H1 (cell line): ENCODE measurements around the gene PPP2R2D. TPM values are rescaled to one million over a fixed set of nuclear protein-coding genes. Genes with fewer than 3 reads are reported as not detected.
A peak's percentile ranks its signal among the peaks of the same experiment; 100 is the strongest.

ENCODE experiments used
- CTCF ChIA-PET: fragments of 300-600 bp; sonication (Branson Sonifier 250); formaldehyde crosslinking; loops from one replicate; lab custom pipeline; 2021; ENCODE audit not compliant: partially characterized antibody; lab: Charles Lee
- POLR2A ChIA-PET: fragments of 300-600 bp; sonication (Branson Sonifier 250); formaldehyde crosslinking; loops from one replicate; lab custom pipeline; 2021; ENCODE audit warnings: inconsistent platforms; ENCODE audit not compliant: partially characterized antibody; lab: Charles Lee
- DNase-seq, 2 experiments: peaks; one replicate each; pipeline versions ENCODE4 v3.0.0 to v3.0.0-alpha.2; 2010 to 2022; ENCODE audit warnings: low spot score in 2 of 2, low read depth in 1 of 2, mixed read lengths in 1 of 2
- FAIRE-seq: peaks from 2 replicates; lab custom pipeline; 2011; peaks lifted over from hg19 to GRCh38; lab: Jason Lieb, UNC
- H2AFZ ChIP-seq: 2 replicates; pipeline ENCODE4 v1.8.1; 2012; ENCODE audit warnings: low read length, inconsistent platforms
- H2AK5ac ChIP-seq: 2 replicates; pipeline ENCODE4 v1.6.1; 2013; ENCODE audit warnings: low read depth, low read length
- H2BK120ac ChIP-seq: replicated peaks from 2 replicates; pipeline ENCODE3; 2013; ENCODE audit warnings: low read depth, low read length, inconsistent platforms
- H2BK12ac ChIP-seq: 2 replicates; pipeline ENCODE4 v1.6.1; 2013; ENCODE audit warnings: low read depth, low read length
- H2BK15ac ChIP-seq: 2 replicates; pipeline ENCODE4 v1.6.1; 2013; ENCODE audit warnings: low read length
- H2BK20ac ChIP-seq: 2 replicates; pipeline ENCODE4 v1.6.1; 2013; ENCODE audit warnings: low read length
- H2BK5ac ChIP-seq: 2 replicates; pipeline ENCODE4 v1.6.1; 2013; ENCODE audit warnings: low read depth, low read length
- H3K14ac ChIP-seq: 2 replicates; pipeline ENCODE4 v1.6.1; 2013; ENCODE audit warnings: inconsistent platforms; ENCODE audit not compliant: insufficient read length
- H3K18ac ChIP-seq: 2 replicates; pipeline ENCODE4 v1.6.1; 2013; ENCODE audit warnings: low read length; ENCODE audit errors: extremely low read depth
- H3K23ac ChIP-seq: 2 replicates; pipeline ENCODE4 v1.6.1; 2013; ENCODE audit warnings: inconsistent platforms; ENCODE audit not compliant: insufficient read length
- H3K23me2 ChIP-seq: 2 replicates; pipeline ENCODE4 v1.6.1; 2013; ENCODE audit warnings: low read depth, low read length
- H3K27ac ChIP-seq: 2 replicates; pipeline ENCODE4 v1.6.1; 2011; ENCODE audit warnings: low read depth, low read length, inconsistent platforms
- H3K27me3 ChIP-seq, 4 experiments: replicated peaks in 1 of 4; 1 replicate in 1 of 4; 2 replicates in 3 of 4; pipeline versions ENCODE4 v1.6.1 to v1.8.1; 2011 to 2013; ENCODE audit warnings: low read length in 3 of 4, mild to moderate bottlenecking in 3 of 4, inconsistent platforms in 2 of 4, mixed read lengths in 2 of 4, moderate library complexity in 1 of 4; ENCODE audit not compliant: control insufficient read depth in 3 of 4, insufficient read depth in 3 of 4; ENCODE audit errors: extremely low read depth in 1 of 4
- H3K36me3 ChIP-seq, 4 experiments: 2 replicates each; pipeline versions ENCODE4 v1.6.1 to v1.8.1; 2011 to 2013; ENCODE audit warnings: mild to moderate bottlenecking in 4 of 4, low read length in 3 of 4, moderate library complexity in 2 of 4, control low read depth in 1 of 4, inconsistent platforms in 1 of 4; ENCODE audit not compliant: insufficient read depth in 4 of 4, control insufficient read depth in 2 of 4
- H3K4ac ChIP-seq: replicated peaks from 2 replicates; pipeline ENCODE3; 2013; ENCODE audit warnings: low read length, low read depth, mixed read lengths, inconsistent platforms; ENCODE audit not compliant: insufficient read length
- H3K4me1 ChIP-seq, 4 experiments: replicated peaks in 1 of 4; 1 replicate in 1 of 4; 2 replicates in 3 of 4; pipeline versions ENCODE4 v1.6.1 to v1.8.1; 2011 to 2013; ENCODE audit warnings: low read length in 3 of 4, inconsistent platforms in 2 of 4, mixed read lengths in 1 of 4; ENCODE audit not compliant: insufficient read depth in 4 of 4, control insufficient read depth in 3 of 4
- H3K4me2 ChIP-seq, 2 experiments: 2 replicates each; pipeline versions ENCODE4 v1.6.1 to v1.8.1; 2011 to 2013; ENCODE audit warnings: low read depth in 2 of 2, low read length in 2 of 2, control low read depth in 1 of 2, inconsistent platforms in 1 of 2, mild to moderate bottlenecking in 1 of 2; ENCODE audit not compliant: insufficient read depth in 1 of 2
- H3K4me3 ChIP-seq, 4 experiments: fragments of 200-600, 300-600 bp in 1 of 4; sonication (generic), shearing (Covaris generic), sonication (Bioruptor Twin) in 1 of 4; 2 replicates each; pipeline versions ENCODE4 v1.5.1 to v1.8.1; 2011 to 2016; ENCODE audit warnings: low read length in 4 of 4, low read depth in 3 of 4, control low read depth in 2 of 4, inconsistent platforms in 2 of 4, mild to moderate bottlenecking in 2 of 4, mixed read lengths in 1 of 4, moderate library complexity in 1 of 4; ENCODE audit not compliant: insufficient read depth in 2 of 4; ENCODE audit errors: extremely low read depth in 1 of 4
- H3K56ac ChIP-seq: replicated peaks from 2 replicates; pipeline ENCODE3; 2013; ENCODE audit warnings: low read depth, mild to moderate bottlenecking, mixed read lengths, low read length, inconsistent platforms; ENCODE audit not compliant: insufficient read length
- H3K79me1 ChIP-seq: 2 replicates; pipeline ENCODE4 v1.6.1; 2013; ENCODE audit warnings: low read depth, low read length, control low read depth
- H3K79me2 ChIP-seq, 2 experiments: 2 replicates each; pipeline versions ENCODE4 v1.6.1 to v1.8.1; 2012 to 2013; ENCODE audit warnings: low read length in 2 of 2, mild to moderate bottlenecking in 2 of 2, inconsistent platforms in 1 of 2; ENCODE audit not compliant: insufficient read depth in 2 of 2, control insufficient read depth in 1 of 2
- H3K9ac ChIP-seq, 4 experiments: replicated peaks in 1 of 4; 1 replicate in 1 of 4; 2 replicates in 3 of 4; pipeline versions ENCODE4 v1.6.1 to v1.8.1; 2011 to 2013; ENCODE audit warnings: low read depth in 3 of 4, low read length in 3 of 4, control low read depth in 2 of 4, mild to moderate bottlenecking in 2 of 4, moderate library complexity in 2 of 4, inconsistent platforms in 1 of 4; ENCODE audit errors: extremely low read depth in 1 of 4
- H3K9me3 ChIP-seq, 2 experiments: 2 replicates each; pipeline versions ENCODE4 v1.6.1 to v1.8.1; 2012 to 2013; ENCODE audit warnings: mild to moderate bottlenecking in 2 of 2, moderate library complexity in 2 of 2, control low read depth in 1 of 2, inconsistent platforms in 1 of 2, low read depth in 1 of 2, low read length in 1 of 2, mixed read lengths in 1 of 2; ENCODE audit not compliant: insufficient read depth in 2 of 2
- H4K20me1 ChIP-seq, 2 experiments: replicated peaks in 1 of 2; 2 replicates each; pipeline versions ENCODE3 to v1.8.1; 2011 to 2013; ENCODE audit warnings: inconsistent platforms in 2 of 2, low read length in 2 of 2, mild to moderate bottlenecking in 1 of 2; ENCODE audit not compliant: insufficient read depth in 2 of 2, control insufficient read depth in 1 of 2
- H4K5ac ChIP-seq: 2 replicates; pipeline ENCODE4 v1.6.1; 2013; ENCODE audit warnings: low read length, low read depth, mixed read lengths, inconsistent platforms; ENCODE audit not compliant: insufficient read length
- H4K8ac ChIP-seq: 2 replicates; pipeline ENCODE4 v1.8.0; 2013; ENCODE audit warnings: mild to moderate bottlenecking, moderate library complexity, low read length, inconsistent platforms; ENCODE audit not compliant: insufficient read depth; ENCODE audit errors: extremely low read depth
- H4K91ac ChIP-seq: replicated peaks from 2 replicates; pipeline ENCODE3; 2013; ENCODE audit warnings: low read length, mixed read lengths, inconsistent platforms; ENCODE audit not compliant: insufficient read length
- CEBPB ChIP-seq: IDR thresholded peaks from 2 replicates; pipeline ENCODE4 v1.6.1; 2012; ENCODE audit warnings: low read depth, low read length
- CTBP2 ChIP-seq: IDR thresholded peaks from 2 replicates; pipeline ENCODE4 v1.7.0; 2011; ENCODE audit warnings: borderline replicate concordance, mild to moderate bottlenecking, moderate library complexity, mixed read lengths, low read length; ENCODE audit not compliant: insufficient read depth, insufficient read length
- HDAC2 ChIP-seq, 2 experiments: fragments of 300-600 bp in 1 of 2; sonication (generic) in 1 of 2; IDR thresholded peaks; 2 replicates each; pipeline ENCODE4 v1.6.1; 2011 to 2012; ENCODE audit warnings: low read depth in 2 of 2, low read length in 2 of 2, mild to moderate bottlenecking in 2 of 2, moderate library complexity in 2 of 2, borderline replicate concordance in 1 of 2, inconsistent platforms in 1 of 2
- JUN ChIP-seq: IDR thresholded peaks from 2 replicates; pipeline ENCODE4 v1.6.1; 2011; ENCODE audit warnings: low read depth, mild to moderate bottlenecking, improper control_type of control experiment, low read length
- KDM1A ChIP-seq: fragments of 200-600, 300-600 bp; sonication (generic); IDR thresholded peaks from 2 replicates; pipeline ENCODE4 v1.7.1; 2016; ENCODE audit warnings: mild to moderate bottlenecking, low read length, borderline replicate concordance
- POU5F1 ChIP-seq: IDR thresholded peaks from 2 replicates; pipeline ENCODE4 v1.6.1; 2011; ENCODE audit warnings: low read depth, mild to moderate bottlenecking, low read length, moderate library complexity
- RAD21 ChIP-seq, 2 experiments: IDR thresholded peaks in 1 of 2; conservative IDR thresholded peaks in 1 of 2; 2 replicates each; pipeline ENCODE4 v1.6.1; 2011; ENCODE audit warnings: low read depth in 2 of 2, low read length in 2 of 2, improper control_type of control experiment in 1 of 2, inconsistent platforms in 1 of 2, mild to moderate bottlenecking in 1 of 2, moderate library complexity in 1 of 2
- RXRA ChIP-seq: IDR thresholded peaks from 2 replicates; pipeline ENCODE4 v1.6.1; 2011; ENCODE audit warnings: low read depth, mild to moderate bottlenecking, low read length, moderate library complexity; ENCODE audit not compliant: insufficient read depth
- SIRT6 ChIP-seq: IDR thresholded peaks from one replicate; pipeline ENCODE4 v1.7.1; 2012; ENCODE audit warnings: low read length, inconsistent platforms
- TEAD4 ChIP-seq: IDR thresholded peaks from 2 replicates; pipeline ENCODE4 v1.6.1; 2012; ENCODE audit warnings: low read depth, low read length, inconsistent platforms, mixed read lengths
- WGBS, 2 experiments: shearing (Covaris generic) in 1 of 2; methylation state at CpG; one replicate each; pipeline versions ENCODE4 v1.1.6 to v1.1.7; 2013 to 2015; ENCODE audit warnings: low lambda C conversion rate in 2 of 2, mixed read lengths in 2 of 2, inconsistent platforms in 1 of 2, low coverage in 1 of 2, missing lambda C conversion rate in 1 of 2; ENCODE audit not compliant: insufficient replicate concordance in 2 of 2, insufficient coverage in 1 of 2, insufficient read length in 1 of 2; ENCODE audit errors: extremely low coverage in 1 of 2, missing lambda C conversion rate in 1 of 2; 5-methylcytosine and 5-hydroxymethylcytosine counted together
- polyA plus RNA-seq, 7 experiments: library from polyadenylated mRNA; depleted of rRNA in 3 of 7; stranded (reverse) in 5 of 7; unstranded in 2 of 7; fragments of >200 nt in 5 of 7; fragments of 200-250 nt in 2 of 7; gene quantifications; 1 replicate in 5 of 7; 2 replicates in 1 of 7; 4 replicates in 1 of 7; pipeline versions ENCODE4 v1.2.1 to v1.2.3, GENCODE V29; 2011 to 2013; ENCODE audit warnings: missing spikeins in 2 of 7, mixed read lengths in 2 of 7
- total RNA-seq: library from RNA; stranded (reverse); fragmentation: NEBNext Ultra II Directional; extraction: Animal tissue kit (Norgen Biotek cat#: 25700); gene quantifications from 2 replicates; pipeline ENCODE4 v1.2.1, GENCODE V29; 2021

The PPP2R2D gene
- total and polyA plus RNA-seq, 2 of the 8 experiments (the other 6 are each of a cell fraction or from before 2014, with no cell fraction given), result 25.4 to 32.8 TPM

- no peak overlapping the region for H2BK5ac ChIP-seq
- peaks cover 21% of the 10 kb centered on the region for H3K79me1 ChIP-seq
- DNase-seq, result no peak
- H3K4me2 ChIP-seq, result peak overlapping the region; percentile 29 to 82; a peak in 3 of 4 replicates
- H3K18ac ChIP-seq, result no peak overlapping the region; the same call in 1 of the 2 replicates
- H3K4me3 ChIP-seq, result peak overlapping the region in 1 of 4 experiments; percentile 52; a peak in 2 of 8 replicates
- H4K20me1 ChIP-seq, result peaks cover 18 to 24% of the 10 kb centered on the region in 2 experiments
- H2BK15ac ChIP-seq, result no peak overlapping the region
- no peak overlapping the region for H4K91ac ChIP-seq
- no peak overlapping the region for H2AFZ ChIP-seq
- POLR2A ChIA-PET, result interaction anchor here (0.7 to 1.1 kb wide), 3 partner anchors 35 to 71 kb away, joined by 3 to 4 read pairs (median 3); no protein-coding TSS in a partner anchor
- H4K8ac ChIP-seq, result no peak overlapping the region
- H4K5ac ChIP-seq, result no peak overlapping the region
- H3K79me2 ChIP-seq, result peaks cover 16 to 60% of the 10 kb centered on the region in 2 experiments; a peak in 3 of 4 replicates
- no peak for FAIRE-seq
- peaks cover 0 to 3% (median 0%) of the 10 kb centered on the region in 4 experiments; a peak in 1 of 8 replicates for H3K36me3 ChIP-seq
- H3K27me3 ChIP-seq, result peaks cover 8 to 25% (median 22%) of the 10 kb centered on the region in 4 experiments
- no peak overlapping the region for H3K9ac ChIP-seq
- H2BK20ac ChIP-seq, result 0 out of 2 replicates have a peak overlapping the region, but pooled peaks have one; percentile 21
- H3K4ac ChIP-seq, result no peak overlapping the region
- peaks cover 0 to 2% of the 10 kb centered on the region in 2 experiments; a peak in 1 of 4 replicates for H3K9me3 ChIP-seq
- H3K14ac ChIP-seq, result no peak overlapping the region
- no peak overlapping the region for H2BK120ac ChIP-seq
- peaks cover 12 to 16% (median 13%) of the 10 kb centered on the region in 4 experiments for H3K4me1 ChIP-seq
- H3K23ac ChIP-seq, result no peak overlapping the region
- TF ChIP-seq CTBP2 (no peak), POU5F1 (no peak), TEAD4 (no peak), JUN (no peak), CEBPB (no peak), RAD21 (IDR thresholded peaks at IDR 0.05 in 1 of 2, conservative IDR thresholded peaks at IDR 0.05 in 1 of 2; ENCODE audit: low read depth in 2 of 2, low read length in 2 of 2) (no peak), HDAC2 (IDR thresholded peaks at IDR 0.05; ENCODE audit: borderline replicate concordance in 1 of 2, low read depth in 2 of 2, low read length in 2 of 2) (no peak), KDM1A (no peak), RXRA (no peak), SIRT6 (no peak)
- TF ChIP-seq, all 59 proteins: peak for 0
- Histone ChIP-seq H3K56ac (no peak overlapping the region), H3K27ac (no peak overlapping the region), H3K23me2 (peaks cover 12% of the 10 kb centered on the region), H2BK12ac (no peak overlapping the region), H2AK5ac (no peak overlapping the region)
- CTCF ChIA-PET, result interaction anchor here (2.0 kb wide), 1 partner anchor 44 kb away, joined by 8 read pairs; no protein-coding TSS in a partner anchor
- WGBS, 2 experiments, result 56% methylated on average over 6 of the region's 6 CpGs; no CpG with 5 or more reads in 1 of the 2 experiments
Observed at GRCh38 chr10:131978851-131979250, 78.0 kb downstream of the PPP2R2D start.
